ENCODE data around the gene PJA2. TPM values are rescaled to one million over a fixed set of nuclear protein-coding genes. Genes with fewer than 3 reads are reported as not detected.
A peak's percentile ranks its signal among the peaks of the same experiment; 100 is the strongest.

PJA2 gene
- polyA plus RNA-seq, 3 donors = 36.2 to 74.1 (median 49.7) TPM

- H3K4me1 Mint-ChIP-seq = peaks cover 15% of the 10 kb centered on the region
Measured at GRCh38 chr5:109450129-109450877, 40.5 kb upstream of the PJA2 start.

GRCh38 chr5:109448838-109449237 is 39.1 kb upstream of the PJA2 start:
- intact Hi-C loops (cut with micrococcal nuclease) = no loop called here
- peaks cover 0 to 2% (median 0%) of the 10 kb centered on the region in 3 donors for H3K27me3 Mint-ChIP-seq (ENCODE audit: low read depth in 3 of 3)
- no peak overlapping the region for H3K4me3 Mint-ChIP-seq
- 90% methylated on average over 2 of the region's 4 CpGs for WGBS (ENCODE audit: insufficient coverage)
- Histone ChIP-seq H4K20me1 (ENCODE audit: insufficient read depth, low read length) (no peaks in the 10 kb centered on the region), H3K9me3 (replicated peaks in 1 of 2; ENCODE audit: control insufficient read depth in 1 of 2, insufficient read depth in 1 of 2, low read length in 2 of 2) (no peaks in the 10 kb centered on the region), H2AFZ (ENCODE audit: insufficient read depth, low read depth, low read length, poor library complexity, severe bottlenecking) (no peak overlapping the region), H3K9ac (ENCODE audit: insufficient read depth, low read length, poor library complexity, severe bottlenecking) (no peak overlapping the region), H3K36me3 (replicated peaks in 1 of 2; ENCODE audit: control insufficient read depth in 1 of 2, insufficient read depth in 2 of 2, low read length in 2 of 2) (no peaks in the 10 kb centered on the region), H3K4me1 (ENCODE audit: control insufficient read depth in 1 of 2, insufficient read depth in 2 of 2, low read length in 2 of 2) (peaks cover 7 to 14% of the 10 kb centered on the region in 2 donors), H3K4me2 (replicated peaks; ENCODE audit: extremely low read depth, low read length, poor library complexity, severe bottlenecking) (no peak overlapping the region), H3K79me2 (ENCODE audit: insufficient read depth, low read length) (no peaks in the 10 kb centered on the region), H3K27me3 (ENCODE audit: control insufficient read depth in 2 of 2, insufficient read depth in 2 of 2, low read length in 2 of 2) (no peaks in the 10 kb centered on the region), H3K4me3 (replicated peaks in 1 of 3; ENCODE audit: low read depth in 2 of 3, low read length in 3 of 3) (no peak overlapping the region), H3K27ac (ENCODE audit: low read depth in 1 of 2, low read length in 2 of 2) (no peak overlapping the region)
- H3K9me3 Mint-ChIP-seq = peaks cover 0 to 6% (median 3%) of the 10 kb centered on the region in 7 donors
- TF ChIP-seq CTCF (IDR thresholded peaks at IDR 0.05) = no peak
- no peaks in the 10 kb centered on the region for H3K36me3 Mint-ChIP-seq
- H3K4me1 Mint-ChIP-seq = peaks cover 15% of the 10 kb centered on the region
- no peak for DNase-seq
- no peak overlapping the region for H3K27ac Mint-ChIP-seq

More at GRCh38 chr5:109450129-109450877, 40.5 kb upstream of the PJA2 start:
- no peak overlapping the region for H3K27ac ChIP-seq (ENCODE audit: low read depth in 1 of 2, low read length in 2 of 2)
- Mint-ChIP-seq H3K27me3 (ENCODE audit: low read depth in 3 of 3) (peaks cover 0 to 2% (median 0%) of the 10 kb centered on the region in 3 donors), H3K4me3 (peak overlapping the region; percentile 54 to 77), H3K27ac (no peak overlapping the region), H3K9me3 (peaks cover 0 to 6% (median 2%) of the 10 kb centered on the region in 7 donors), H3K36me3 (no peaks in the 10 kb centered on the region)
- no peaks in the 10 kb centered on the region for H3K9me3 ChIP-seq (replicated peaks in 1 of 2; ENCODE audit: control insufficient read depth in 1 of 2, insufficient read depth in 1 of 2, low read length in 2 of 2)
- no peaks in the 10 kb centered on the region for H4K20me1 ChIP-seq (ENCODE audit: insufficient read depth, low read length)
- no peaks in the 10 kb centered on the region for H3K36me3 ChIP-seq (replicated peaks in 1 of 2; ENCODE audit: control insufficient read depth in 1 of 2, insufficient read depth in 2 of 2, low read length in 2 of 2)
- TF ChIP-seq CTCF (IDR thresholded peaks at IDR 0.05) = no peak
- peak overlapping the region; percentile 56 for H3K4me2 ChIP-seq (replicated peaks; ENCODE audit: extremely low read depth, low read length, poor library complexity, severe bottlenecking)
- no peaks in the 10 kb centered on the region for H3K79me2 ChIP-seq (ENCODE audit: insufficient read depth, low read length)
- H3K4me3 ChIP-seq (replicated peaks in 1 of 3; ENCODE audit: low read depth in 2 of 3, low read length in 3 of 3) = peak overlapping the region in 1 of 3 experiments; percentile 59
- no peak overlapping the region for H3K9ac ChIP-seq (ENCODE audit: insufficient read depth, low read length, poor library complexity, severe bottlenecking)
- intact Hi-C loops (cut with micrococcal nuclease) = loop anchor here in 1 of 2 donors (10.0 kb wide), 1 partner anchor 716 kb away; no protein-coding TSS in a partner anchor
- H3K27me3 ChIP-seq (ENCODE audit: control insufficient read depth in 2 of 2, insufficient read depth in 2 of 2, low read length in 2 of 2) = no peaks in the 10 kb centered on the region
- peak overlapping the region; percentile 63 for H2AFZ ChIP-seq (ENCODE audit: insufficient read depth, low read depth, low read length, poor library complexity, severe bottlenecking)
- DNase-seq = peak in 2 of 3 donors; percentile 8 to 10
- WGBS (ENCODE audit: insufficient coverage) = 62% methylated on average over 5 of the region's 12 CpGs
- H3K4me1 ChIP-seq (ENCODE audit: control insufficient read depth in 1 of 2, insufficient read depth in 2 of 2, low read length in 2 of 2) = peaks cover 7 to 14% of the 10 kb centered on the region in 2 donors

Measured in CD14-positive monocyte (primary cell).